Measurements from ENCODE around the gene PLD3. TPM values are rescaled to one million over a fixed set of nuclear protein-coding genes. Genes with fewer than 3 reads are reported as not detected.

PLD3 gene
- total RNA-seq, 1 experiment from 2014 or later, result 146 TPM

- Histone ChIP-seq H3F3A (ENCODE audit: insufficient read depth, low read depth) (no peaks in the 10 kb centered on the region; the same call in 1 of the 2 replicates), H3K36me3 (ENCODE audit: low read depth) (no peaks in the 10 kb centered on the region), H3K27me3 (ENCODE audit: insufficient read depth, low read depth) (no peaks in the 10 kb centered on the region), H2AFZ (no peak overlapping the region), H4K20me1 (ENCODE audit: insufficient read depth) (no peaks in the 10 kb centered on the region), H3K27ac (no peak overlapping the region), H3K79me2 (ENCODE audit: low read depth) (no peaks in the 10 kb centered on the region), H3K4me1 (replicated peaks; ENCODE audit: insufficient read depth) (no peaks in the 10 kb centered on the region), H3K9me3 (ENCODE audit: insufficient read depth, low read depth) (no peaks in the 10 kb centered on the region), H3K9me2 (ENCODE audit: insufficient read depth) (no peaks in the 10 kb centered on the region), H3K4me2 (no peak overlapping the region), H3K4me3 (no peak overlapping the region)
- no peak for TF ChIP-seq EZH2 (IDR thresholded peaks at IDR 0.05; ENCODE audit: low read depth)
- TF ChIP-seq CTCF (conservative IDR thresholded peaks at IDR 0.05), result no peak
- POLR2A ChIA-PET (ENCODE audit: unreplicated experiment), result no interaction called here
- DNase-seq, result no peak
- CTCF ChIA-PET, result no interaction called here
- intact Hi-C loops (cut with micrococcal nuclease; ENCODE audit: unreplicated experiment), result no loop called here
- BruUV-seq (replicated peaks), result no TSS peak
Observed at GRCh38 chr19:40317338-40317737, 31.2 kb upstream of the PLD3 start.

- BruUV-seq (replicated peaks), result no TSS peak
- Histone ChIP-seq H3K4me3 (no peak overlapping the region), H3K79me2 (ENCODE audit: low read depth) (no peaks in the 10 kb centered on the region), H3F3A (ENCODE audit: insufficient read depth, low read depth) (no peaks in the 10 kb centered on the region), H3K4me2 (no peak overlapping the region), H3K4me1 (replicated peaks; ENCODE audit: insufficient read depth) (no peaks in the 10 kb centered on the region), H3K27ac (no peak overlapping the region), H3K9me3 (ENCODE audit: insufficient read depth, low read depth) (no peaks in the 10 kb centered on the region), H3K36me3 (ENCODE audit: low read depth) (no peaks in the 10 kb centered on the region), H3K9me2 (ENCODE audit: insufficient read depth) (no peaks in the 10 kb centered on the region), H3K27me3 (ENCODE audit: insufficient read depth, low read depth) (no peaks in the 10 kb centered on the region), H4K20me1 (ENCODE audit: insufficient read depth) (no peaks in the 10 kb centered on the region), H2AFZ (no peak overlapping the region)
- no peak for DNase-seq
- CTCF ChIA-PET, result no interaction called here
- intact Hi-C loops (cut with micrococcal nuclease; ENCODE audit: unreplicated experiment), result no loop called here
- TF ChIP-seq CTCF (conservative IDR thresholded peaks at IDR 0.05), result no peak
- no peak for TF ChIP-seq EZH2 (IDR thresholded peaks at IDR 0.05; ENCODE audit: low read depth)
- POLR2A ChIA-PET (ENCODE audit: unreplicated experiment), result no interaction called here
Observed at GRCh38 chr19:40320558-40320935, 27.9 kb upstream of the PLD3 start.

- Histone ChIP-seq H3K9me2 (ENCODE audit: insufficient read depth) (no peaks in the 10 kb centered on the region), H3K9me3 (ENCODE audit: insufficient read depth, low read depth) (no peaks in the 10 kb centered on the region), H3K4me2 (no peak overlapping the region), H3K27me3 (ENCODE audit: insufficient read depth, low read depth) (no peaks in the 10 kb centered on the region), H3K27ac (no peak overlapping the region), H3K36me3 (ENCODE audit: low read depth) (no peaks in the 10 kb centered on the region), H4K20me1 (ENCODE audit: insufficient read depth) (no peaks in the 10 kb centered on the region), H3F3A (ENCODE audit: insufficient read depth, low read depth) (no peaks in the 10 kb centered on the region), H2AFZ (no peak overlapping the region), H3K4me3 (no peak overlapping the region), H3K79me2 (ENCODE audit: low read depth) (no peaks in the 10 kb centered on the region), H3K4me1 (replicated peaks; ENCODE audit: insufficient read depth) (no peaks in the 10 kb centered on the region)
- ChIA-PET POLR2A (ENCODE audit: unreplicated experiment) (no interaction called here), CTCF (no interaction called here)
- TF ChIP-seq EZH2 (IDR thresholded peaks at IDR 0.05; ENCODE audit: low read depth), result no peak
- TF ChIP-seq CTCF (conservative IDR thresholded peaks at IDR 0.05), result no peak
- no TSS peak for BruUV-seq (replicated peaks)
- DNase-seq, result no peak
- intact Hi-C loops (cut with micrococcal nuclease; ENCODE audit: unreplicated experiment), result no loop called here
Observed at GRCh38 chr19:40321076-40321475, 27.4 kb upstream of the PLD3 start.

Data from PC-9 (cell line).